Progenitor cell of endocrine pancreas (in vitro differentiated cells): ENCODE measurements around the gene CDCA8. TPM values are rescaled to one million over a fixed set of nuclear protein-coding genes. Genes with fewer than 3 reads are reported as not detected.
A peak's percentile ranks its signal among the peaks of the same experiment; 100 is the strongest.

Experiments used
- DNase-seq: peaks from one replicate; pipeline ENCODE4 v3.0.0; 2021; ENCODE audit warnings: low spot score; ENCODE audit not compliant: unreplicated experiment
- H3K27ac Mint-ChIP-seq: 2 replicates; pipeline ENCODE4 v1.8.0; 2021; ENCODE audit warnings: mild to moderate bottlenecking, moderate library complexity, mixed read lengths
- H3K27me3 Mint-ChIP-seq: 2 replicates; pipeline ENCODE4 v1.8.0; 2021; ENCODE audit warnings: mixed read lengths
- H3K36me3 Mint-ChIP-seq: 2 replicates; pipeline ENCODE4 v1.8.0; 2022; ENCODE audit warnings: mixed read lengths; ENCODE audit not compliant: insufficient read depth
- H3K4me1 Mint-ChIP-seq: 2 replicates; pipeline ENCODE4 v1.8.0; 2021; ENCODE audit warnings: low read depth, mixed read lengths
- H3K4me3 Mint-ChIP-seq: 2 replicates; pipeline ENCODE4 v1.8.0; 2021; ENCODE audit warnings: low read depth, mild to moderate bottlenecking, moderate library complexity, mixed read lengths
- H3K9me3 Mint-ChIP-seq: 2 replicates; pipeline ENCODE4 v1.8.0; 2021; ENCODE audit warnings: low read depth, mixed read lengths
- total RNA-seq: library from RNA; stranded (reverse); gene quantifications from 2 replicates; pipeline ENCODE4 v1.2.1, GENCODE V29; 2021
- TF ChIP-seq, protein P1 (sequence below): fragments of 200-600 bp; sonication (generic); IDR thresholded peaks from one replicate; pipeline ENCODE4 v1.5.0; 2021; ENCODE audit warnings: antibody characterized with exemption, mild to moderate bottlenecking; ENCODE audit not compliant: unreplicated experiment

CDCA8 gene
- total RNA-seq, 1 donor from 2014 or later = 19.3 TPM

DNA sequence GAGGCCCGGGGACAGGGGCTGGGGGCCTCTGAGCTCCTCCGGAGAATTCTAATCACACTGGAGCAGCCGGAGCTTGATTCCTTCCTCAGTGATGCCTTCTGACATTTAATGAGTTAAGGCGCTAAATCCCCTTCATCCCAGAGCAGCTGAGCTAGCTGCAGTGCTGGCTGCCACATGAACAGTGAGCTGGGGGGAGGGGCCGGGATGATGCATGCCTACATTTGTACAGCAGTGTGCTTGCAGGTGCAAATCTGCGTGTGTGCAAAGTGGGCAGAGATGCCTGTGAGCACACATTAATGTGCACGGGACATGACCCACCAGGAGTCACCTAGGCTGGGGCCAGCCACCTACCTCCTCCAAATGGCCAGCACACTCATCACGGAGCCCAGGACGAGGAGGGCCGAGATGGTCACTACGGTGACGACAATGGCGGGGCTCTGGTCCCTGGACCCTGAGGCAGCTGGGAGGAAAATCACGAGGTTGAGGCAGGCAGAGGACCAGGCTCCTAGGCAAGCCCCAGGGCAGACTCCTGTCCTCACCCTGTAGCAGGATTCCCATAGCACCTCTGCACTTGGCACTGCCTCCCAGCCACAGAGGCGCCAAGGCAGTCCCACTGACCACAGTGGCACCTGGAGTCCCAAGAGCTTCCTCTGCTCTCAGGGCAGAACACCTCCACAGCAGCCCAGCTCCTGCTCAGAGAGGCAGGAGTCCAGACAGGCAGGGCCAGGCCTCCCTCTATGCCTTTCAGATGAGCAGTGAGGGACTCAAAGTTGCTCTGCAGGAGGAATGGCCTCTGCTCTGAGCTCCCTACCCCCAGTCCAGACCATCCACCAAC, 34.7 kb downstream of the CDCA8 start:
- no peaks in the 10 kb centered on the region for H3K36me3 Mint-ChIP-seq
- H3K4me1 Mint-ChIP-seq = no peaks in the 10 kb centered on the region
- H3K27me3 Mint-ChIP-seq = peaks cover 25% of the 10 kb centered on the region
- TF ChIP-seq, protein P1, sequence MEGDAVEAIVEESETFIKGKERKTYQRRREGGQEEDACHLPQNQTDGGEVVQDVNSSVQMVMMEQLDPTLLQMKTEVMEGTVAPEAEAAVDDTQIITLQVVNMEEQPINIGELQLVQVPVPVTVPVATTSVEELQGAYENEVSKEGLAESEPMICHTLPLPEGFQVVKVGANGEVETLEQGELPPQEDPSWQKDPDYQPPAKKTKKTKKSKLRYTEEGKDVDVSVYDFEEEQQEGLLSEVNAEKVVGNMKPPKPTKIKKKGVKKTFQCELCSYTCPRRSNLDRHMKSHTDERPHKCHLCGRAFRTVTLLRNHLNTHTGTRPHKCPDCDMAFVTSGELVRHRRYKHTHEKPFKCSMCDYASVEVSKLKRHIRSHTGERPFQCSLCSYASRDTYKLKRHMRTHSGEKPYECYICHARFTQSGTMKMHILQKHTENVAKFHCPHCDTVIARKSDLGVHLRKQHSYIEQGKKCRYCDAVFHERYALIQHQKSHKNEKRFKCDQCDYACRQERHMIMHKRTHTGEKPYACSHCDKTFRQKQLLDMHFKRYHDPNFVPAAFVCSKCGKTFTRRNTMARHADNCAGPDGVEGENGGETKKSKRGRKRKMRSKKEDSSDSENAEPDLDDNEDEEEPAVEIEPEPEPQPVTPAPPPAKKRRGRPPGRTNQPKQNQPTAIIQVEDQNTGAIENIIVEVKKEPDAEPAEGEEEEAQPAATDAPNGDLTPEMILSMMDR = no peak
- DNase-seq = no peak
- no peak overlapping the region for H3K4me3 Mint-ChIP-seq
- H3K27ac Mint-ChIP-seq = no peak overlapping the region
- H3K9me3 Mint-ChIP-seq = no peaks in the 10 kb centered on the region

DNA sequence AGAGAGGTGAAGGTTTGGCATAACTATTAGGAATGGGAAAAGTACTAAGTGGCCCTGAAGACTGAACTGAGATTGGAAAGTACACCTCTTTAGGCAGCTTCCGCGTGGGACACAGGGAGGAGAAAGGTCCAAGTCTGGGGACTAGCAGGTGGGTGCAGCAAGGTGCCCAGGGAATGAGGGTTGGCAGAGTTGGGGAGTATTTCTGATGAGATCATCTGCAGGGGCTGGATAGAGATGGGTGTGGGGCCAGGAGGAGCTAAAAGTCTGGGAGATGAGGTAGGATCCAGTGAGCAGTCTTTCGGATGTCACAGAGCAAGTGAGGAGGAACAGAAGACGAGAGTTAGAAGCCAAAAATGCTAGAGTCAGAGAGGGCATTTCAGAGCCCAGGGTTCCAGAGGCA, 36.1 kb downstream of the CDCA8 start:
- TF ChIP-seq, protein P1 = no peak
- no peak for DNase-seq
- no peaks in the 10 kb centered on the region for H3K36me3 Mint-ChIP-seq
- peaks cover 5% of the 10 kb centered on the region for H3K4me1 Mint-ChIP-seq
- H3K4me3 Mint-ChIP-seq = no peak overlapping the region
- H3K27me3 Mint-ChIP-seq = peaks cover 29% of the 10 kb centered on the region
- H3K27ac Mint-ChIP-seq = peak overlapping the region; percentile 1
- H3K9me3 Mint-ChIP-seq = no peaks in the 10 kb centered on the region

DNA sequence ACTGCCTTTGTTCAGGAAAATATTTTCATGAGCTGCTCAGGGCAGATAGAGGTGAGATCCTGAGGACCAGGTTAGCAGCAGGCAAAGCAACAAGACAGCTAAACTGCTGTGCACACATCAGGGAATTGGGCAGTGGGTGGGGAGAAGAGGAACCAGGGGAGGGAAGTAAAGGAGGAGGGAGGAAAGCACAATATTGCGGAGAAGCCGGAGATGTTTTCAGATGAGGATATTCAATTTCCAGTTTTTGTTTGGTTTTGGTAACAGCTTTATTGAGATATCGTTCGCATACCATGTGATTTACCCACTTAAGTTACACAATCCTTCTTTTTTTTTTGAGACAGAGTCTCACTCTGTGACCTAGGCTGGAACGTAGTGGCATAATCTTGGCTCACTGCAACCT, 38.1 kb downstream of the CDCA8 start:
- peak overlapping the region; percentile 43 for H3K27ac Mint-ChIP-seq
- H3K4me1 Mint-ChIP-seq = peaks cover 7% of the 10 kb centered on the region
- TF ChIP-seq, protein P1 = no peak
- peaks cover 43% of the 10 kb centered on the region for H3K27me3 Mint-ChIP-seq
- DNase-seq = no peak
- no peaks in the 10 kb centered on the region for H3K9me3 Mint-ChIP-seq
- H3K4me3 Mint-ChIP-seq = no peak overlapping the region
- H3K36me3 Mint-ChIP-seq = no peaks in the 10 kb centered on the region

DNA sequence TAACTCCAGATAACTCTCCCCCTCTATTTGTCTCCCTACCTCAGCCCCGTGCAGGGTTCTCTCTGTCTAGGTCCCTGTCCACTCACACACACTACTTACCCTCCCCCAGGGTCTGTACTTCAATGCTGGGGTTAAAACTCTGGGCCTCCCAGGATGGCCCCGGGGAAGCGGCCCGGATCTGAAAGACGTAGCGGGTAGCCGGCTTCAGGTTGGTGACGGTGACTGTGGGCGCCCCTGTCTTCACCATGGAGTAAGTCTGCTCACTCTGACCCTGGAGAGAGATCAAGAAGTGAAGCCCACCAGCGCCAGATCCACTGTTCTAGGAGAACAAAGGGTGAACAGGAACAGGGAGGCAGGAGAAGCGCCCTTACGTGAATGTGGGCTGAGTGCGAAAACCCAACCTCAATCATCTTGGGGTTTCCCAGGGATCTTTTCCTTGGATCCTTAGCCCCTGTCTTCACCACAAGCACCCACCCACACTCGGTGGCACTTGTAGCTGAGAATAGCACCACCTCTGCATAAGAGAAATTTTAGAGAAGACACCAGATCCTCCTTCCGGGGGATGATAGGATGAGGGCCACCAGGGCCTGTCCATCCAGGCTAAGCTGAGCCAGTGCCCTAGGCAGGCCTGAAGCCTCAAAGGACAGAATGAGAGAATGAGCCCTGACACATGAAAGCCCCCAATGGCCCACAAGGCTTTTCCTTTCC, 39.1 kb downstream of the CDCA8 start:
- Mint-ChIP-seq H3K27ac (no peak overlapping the region), H3K9me3 (no peaks in the 10 kb centered on the region)

More for the DNA sequence above, 39.1 kb downstream of the CDCA8 start:
- Mint-ChIP-seq H3K27me3 (peaks cover 45% of the 10 kb centered on the region), H3K4me3 (no peak overlapping the region), H3K36me3 (no peaks in the 10 kb centered on the region), H3K4me1 (peaks cover 7% of the 10 kb centered on the region)
- DNase-seq = no peak
- TF ChIP-seq, protein P1 = no peak
